HCT116 (cell line): ENCODE measurements around the gene ACCS. TPM values are rescaled to one million over a fixed set of nuclear protein-coding genes. Genes with fewer than 3 reads are reported as not detected.

Source experiments
- ATAC-seq: fragments of 200-7000 bp; cut with Tn5 transposase; 2 replicates; pipeline ENCODE4 v1.9.1; 2020; ENCODE audit warnings: mild to moderate bottlenecking, moderate library complexity
- BruUV-seq: library from RNA; stranded (reverse); fragments of 400-500 nt; replicated peaks from 2 replicates; lab custom pipeline; 2021; lab: Mats Ljungman, UMichigan
- CTCF ChIA-PET: fragments of 300-600 bp; sonication (Branson Sonifier 250); formaldehyde crosslinking; loops from one replicate; lab custom pipeline; 2021; ENCODE audit warnings: antibody characterized with exemption; lab: Charles Lee
- POLR2A ChIA-PET: fragments of 300-600, 350-600 bp; sonication (Branson Sonifier 250); formaldehyde crosslinking; loops from one replicate; lab custom pipeline; 2021; ENCODE audit warnings: antibody characterized with exemption; lab: Charles Lee
- RAD21 ChIA-PET, 2 experiments: fragments of 300-600 bp; sonication (Branson Sonifier 250); formaldehyde crosslinking; loops; one replicate each; lab custom pipeline; 2023; ENCODE audit warnings: low total read pairs in 2 of 2; ENCODE audit not compliant: uncharacterized antibody in 2 of 2, unreplicated experiment in 2 of 2, low non-redundant PET in 1 of 2; lab: Charles Lee
- DNase-seq: peaks from one replicate; pipeline ENCODE4 v3.0.0-alpha.2; 2010; ENCODE audit warnings: low read depth, low spot score
- H2AFZ ChIP-seq: fragments of 200-600 bp; shearing (Covaris generic), sonication (generic); 2 replicates; pipeline ENCODE4 v1.6.1; 2017; ENCODE audit warnings: low read depth, mixed run types, mixed read lengths, antibody characterized with exemption, low read length; ENCODE audit not compliant: poor library complexity, severe bottlenecking
- H3K27ac ChIP-seq: 2 replicates; pipeline ENCODE4 v1.5.1; 2012; ENCODE audit warnings: low read depth, low read length
- H3K27me3 ChIP-seq: fragments of 200-600 bp; sonication (generic); 2 replicates; pipeline ENCODE4 v1.6.1; 2016; ENCODE audit warnings: mixed run types, low read length, mixed read lengths; ENCODE audit not compliant: insufficient read depth
- H3K36me3 ChIP-seq, 2 experiments: fragments of 200-500 bp in 1 of 2; fragments of 200-600 bp in 1 of 2; sonication (Bioruptor generic) in 1 of 2; sonication (generic) in 1 of 2; 2 replicates each; pipeline versions ENCODE4 v1.5.1 to v1.6.1; 2014 to 2016; ENCODE audit warnings: low read length in 2 of 2, inconsistent platforms in 1 of 2, mixed read lengths in 1 of 2, mixed run types in 1 of 2; ENCODE audit not compliant: insufficient read depth in 2 of 2, control insufficient read depth in 1 of 2
- H3K4me1 ChIP-seq, 2 experiments: fragments of 200-600 bp in 1 of 2; sonication (generic) in 1 of 2; 2 replicates each; pipeline versions ENCODE4 v1.5.1 to v1.6.1; 2012 to 2017; ENCODE audit warnings: low read length in 2 of 2, inconsistent platforms in 1 of 2, mild to moderate bottlenecking in 1 of 2, mixed read lengths in 1 of 2, mixed run types in 1 of 2, moderate library complexity in 1 of 2; ENCODE audit not compliant: insufficient read depth in 2 of 2, control insufficient read depth in 1 of 2
- H3K4me2 ChIP-seq: fragments of 200-600 bp; sonication (generic); 2 replicates; pipeline ENCODE4 v1.6.1; 2017; ENCODE audit warnings: mixed run types, low read length, mixed read lengths
- H3K4me3 ChIP-seq, 2 experiments: fragments of 200-600 bp in 1 of 2; sonication (generic) in 1 of 2; replicated peaks in 1 of 2; 2 replicates each; pipeline ENCODE4 v1.5.1; 2011 to 2016; ENCODE audit warnings: low read length in 2 of 2, control low read depth in 1 of 2, low read depth in 1 of 2, mild to moderate bottlenecking in 1 of 2, mixed read lengths in 1 of 2, mixed run types in 1 of 2
- H3K79me2 ChIP-seq: fragments of 200-600 bp; sonication (generic); 2 replicates; pipeline ENCODE4 v1.6.1; 2017; ENCODE audit warnings: mild to moderate bottlenecking, mixed run types, low read length, moderate library complexity, mixed read lengths; ENCODE audit not compliant: insufficient read depth
- H3K9ac ChIP-seq: fragments of 200-600 bp; sonication (generic); 2 replicates; pipeline ENCODE4 v1.6.1; 2016; ENCODE audit warnings: low read length, mixed read lengths
- H3K9me2 ChIP-seq: fragments of 200-600 bp; sonication (generic), shearing (Covaris generic); 2 replicates; pipeline ENCODE4 v1.6.1; 2017; ENCODE audit warnings: mixed run types, mild to moderate bottlenecking, moderate library complexity; ENCODE audit not compliant: insufficient read depth
- H3K9me3 ChIP-seq, 2 experiments: fragments of 200-500 bp in 1 of 2; fragments of 200-600 bp in 1 of 2; sonication (Bioruptor generic) in 1 of 2; sonication (generic) in 1 of 2; 2 replicates each; pipeline ENCODE4 v1.6.1; 2014 to 2017; ENCODE audit warnings: low read length in 2 of 2, mixed read lengths in 2 of 2, inconsistent platforms in 1 of 2, low read depth in 1 of 2, mild to moderate bottlenecking in 1 of 2, mixed run types in 1 of 2, moderate library complexity in 1 of 2; ENCODE audit not compliant: control insufficient read depth in 1 of 2, insufficient read depth in 1 of 2
- H4K20me1 ChIP-seq: fragments of 200-600 bp; sonication (generic), shearing (Covaris generic); 2 replicates; pipeline ENCODE4 v1.6.1; 2017; ENCODE audit warnings: mixed run types, mild to moderate bottlenecking, moderate library complexity; ENCODE audit not compliant: insufficient read depth
- CEBPB ChIP-seq: IDR thresholded peaks from 2 replicates; pipeline ENCODE4 v1.6.1; 2012; ENCODE audit warnings: low read depth
- EGR1 ChIP-seq: IDR thresholded peaks from 2 replicates; pipeline ENCODE4 v1.6.1; 2012; ENCODE audit warnings: low read depth
- EZH2 ChIP-seq: fragments of 200-600 bp; sonication (generic); IDR thresholded peaks from 2 replicates; pipeline ENCODE4 v1.6.1; 2017; ENCODE audit warnings: antibody characterized with exemption, mixed run types
- EZH2phosphoT487 ChIP-seq: fragments of 200-600 bp; IDR thresholded peaks from 2 replicates; pipeline ENCODE4 v1.6.1; 2018; ENCODE audit warnings: antibody characterized with exemption, borderline replicate concordance
- JUND ChIP-seq: IDR thresholded peaks from 2 replicates; pipeline ENCODE4 v1.6.1; 2012
- MAX ChIP-seq: IDR thresholded peaks from 2 replicates; pipeline ENCODE4 v1.6.1; 2012
- POLR2AphosphoS5 ChIP-seq: IDR thresholded peaks from 2 replicates; pipeline ENCODE4 v1.6.1; 2011; ENCODE audit warnings: mild to moderate bottlenecking, low read depth, low read length, moderate library complexity
- RAD21 ChIP-seq: IDR thresholded peaks from 2 replicates; pipeline ENCODE4 v1.6.1; 2012; ENCODE audit warnings: low read depth, mild to moderate bottlenecking
- SP1 ChIP-seq: IDR thresholded peaks from 2 replicates; pipeline ENCODE4 v1.6.1; 2012; ENCODE audit warnings: low read depth
- SRF ChIP-seq: IDR thresholded peaks from 2 replicates; pipeline ENCODE4 v1.6.1; 2012; ENCODE audit warnings: low read depth
- TCF7L2 ChIP-seq: IDR thresholded peaks from 2 replicates; pipeline ENCODE4 v1.7.0; 2011; ENCODE audit warnings: borderline replicate concordance, inconsistent platforms; ENCODE audit not compliant: insufficient read depth, insufficient read length; ENCODE audit errors: extremely low read depth
- YY1 ChIP-seq: IDR thresholded peaks from 2 replicates; pipeline ENCODE4 v1.6.1; 2011; ENCODE audit warnings: low read length, low read depth, moderate library complexity, mild to moderate bottlenecking; ENCODE audit not compliant: insufficient replicate concordance; ENCODE audit errors: extremely low read depth
- ZFX ChIP-seq: fragments of 450-650 bp; IDR thresholded peaks from 2 replicates; pipeline ENCODE4 v1.6.1; 2017
- intact Hi-C: fragments of 100-400 bp; cut with micrococcal nuclease; formaldehyde crosslinking; loops from 2 replicates; pipeline ENCODE4 v1.10.0; 2022
- total RNA-seq: library from RNA; stranded (reverse); gene quantifications from one replicate; pipeline ENCODE4 v1.2.1, GENCODE V29; 2021; ENCODE audit not compliant: unreplicated experiment
- TF ChIP-seq, protein P1 (sequence below): IDR thresholded peaks from 2 replicates; pipeline ENCODE4 v1.6.1; 2012
- TF ChIP-seq, protein P2 (sequence below), 3 experiments: fragments of 200-600 bp in 1 of 3; sonication (generic) in 1 of 3; IDR thresholded peaks in 2 of 3; conservative IDR thresholded peaks in 1 of 3; 2 replicates each; pipeline ENCODE4 v1.5.1; 2012 to 2017; ENCODE audit warnings: low read depth in 2 of 3, low read length in 2 of 3, antibody characterized with exemption in 1 of 3, borderline replicate concordance in 1 of 3, control low read depth in 1 of 3, mild to moderate bottlenecking in 1 of 3, mixed read lengths in 1 of 3, mixed run types in 1 of 3, moderate library complexity in 1 of 3; ENCODE audit not compliant: insufficient read depth in 1 of 3

ACCS gene
- total RNA-seq, 1 experiment from 2014 or later = 13.2 TPM

GRCh38 chr11:44090539-44090938, 24.5 kb downstream of the ACCS start:
- intact Hi-C loops = no loop called here
- CTCF ChIA-PET = no interaction called here

More at GRCh38 chr11:44090539-44090938, 24.5 kb downstream of the ACCS start:
- Histone ChIP-seq H3K36me3 (no peaks in the 10 kb centered on the region), H3K27me3 (no peaks in the 10 kb centered on the region), H3K9me3 (no peaks in the 10 kb centered on the region), H3K27ac (no peak overlapping the region), H3K4me3 (no peak overlapping the region), H2AFZ (no peak overlapping the region), H3K9ac (no peak overlapping the region), H3K4me1 (peaks cover 3 to 9% of the 10 kb centered on the region in 2 experiments; a peak in 2 of 4 replicates), H4K20me1 (no peaks in the 10 kb centered on the region), H3K9me2 (no peaks in the 10 kb centered on the region), H3K4me2 (no peak overlapping the region), H3K79me2 (no peaks in the 10 kb centered on the region)
- ChIA-PET POLR2A (no interaction called here), RAD21 (no interaction called here)
- TF ChIP-seq EGR1 = no peak
- no peak for TF ChIP-seq SP1
- no peak for TF ChIP-seq TCF7L2
- TF ChIP-seq, protein P1, sequence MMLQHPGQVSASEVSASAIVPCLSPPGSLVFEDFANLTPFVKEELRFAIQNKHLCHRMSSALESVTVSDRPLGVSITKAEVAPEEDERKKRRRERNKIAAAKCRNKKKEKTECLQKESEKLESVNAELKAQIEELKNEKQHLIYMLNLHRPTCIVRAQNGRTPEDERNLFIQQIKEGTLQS = no peak
- no peak for TF ChIP-seq POLR2AphosphoS5
- no peak for TF ChIP-seq CEBPB
- no peak for TF ChIP-seq SRF
- TF ChIP-seq EZH2 = no peak
- TF ChIP-seq YY1 = no peak
- no peak for TF ChIP-seq EZH2phosphoT487
- TF ChIP-seq ZFX = no peak
- TF ChIP-seq, protein P2, sequence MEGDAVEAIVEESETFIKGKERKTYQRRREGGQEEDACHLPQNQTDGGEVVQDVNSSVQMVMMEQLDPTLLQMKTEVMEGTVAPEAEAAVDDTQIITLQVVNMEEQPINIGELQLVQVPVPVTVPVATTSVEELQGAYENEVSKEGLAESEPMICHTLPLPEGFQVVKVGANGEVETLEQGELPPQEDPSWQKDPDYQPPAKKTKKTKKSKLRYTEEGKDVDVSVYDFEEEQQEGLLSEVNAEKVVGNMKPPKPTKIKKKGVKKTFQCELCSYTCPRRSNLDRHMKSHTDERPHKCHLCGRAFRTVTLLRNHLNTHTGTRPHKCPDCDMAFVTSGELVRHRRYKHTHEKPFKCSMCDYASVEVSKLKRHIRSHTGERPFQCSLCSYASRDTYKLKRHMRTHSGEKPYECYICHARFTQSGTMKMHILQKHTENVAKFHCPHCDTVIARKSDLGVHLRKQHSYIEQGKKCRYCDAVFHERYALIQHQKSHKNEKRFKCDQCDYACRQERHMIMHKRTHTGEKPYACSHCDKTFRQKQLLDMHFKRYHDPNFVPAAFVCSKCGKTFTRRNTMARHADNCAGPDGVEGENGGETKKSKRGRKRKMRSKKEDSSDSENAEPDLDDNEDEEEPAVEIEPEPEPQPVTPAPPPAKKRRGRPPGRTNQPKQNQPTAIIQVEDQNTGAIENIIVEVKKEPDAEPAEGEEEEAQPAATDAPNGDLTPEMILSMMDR (IDR thresholded peaks at IDR 0.05 in 2 of 3, conservative IDR thresholded peaks at IDR 0.05 in 1 of 3; ENCODE audit: borderline replicate concordance in 1 of 3, insufficient read depth in 1 of 3, low read depth in 2 of 3, low read length in 2 of 3) = no peak
- TF ChIP-seq JUND = no peak
- no peak for TF ChIP-seq MAX
- no peak for TF ChIP-seq RAD21
- DNase-seq (no peak), ATAC-seq (no peak)
- BruUV-seq = no TSS peak
